Activated CD4-positive, alpha-beta T cell treated with anti-CD3 and anti-CD28 coated beads, Interleukin-2, amount 50 U/mL, for 48 hours (primary cell): ENCODE measurements around the gene ZBTB43.

ENCODE experiments used
- DNase-seq, 2 experiments: peaks; one replicate each; pipeline ENCODE4 v3.0.0-alpha.2; 2020

ZBTB43 gene

GRCh38 chr9:126860077-126860756 is 55.4 kb downstream of the ZBTB43 start, which contains the start of gene ZBTB34:
Gene ZBTB34, plus strand, starts transcription at chr9:126860639. Its CDS starts 18,761 bp downstream, at chr9:126879400.
- peak; percentile 72 to 75 for DNase-seq

- DNase-seq, result peak; percentile 19 to 32
These were observed 56.1 kb downstream of the ZBTB43 start for GRCh38 chr9:126860757-126861466.

- DNase-seq, result no peak
These were observed 56.9 kb downstream of the ZBTB43 start for GRCh38 chr9:126861707-126862103.

GRCh38 chr9:126862104-126862761 is 57.4 kb downstream of the ZBTB43 start:
- no peak for DNase-seq

GRCh38 chr9:126864771-126865170 is 59.9 kb downstream of the ZBTB43 start:
- no peak for DNase-seq

GRCh38 chr9:126869368-126869767 is 64.5 kb downstream of the ZBTB43 start:
- no peak for DNase-seq

GRCh38 chr9:126872516-126872915 is 67.7 kb downstream of the ZBTB43 start:
- no peak for DNase-seq

GRCh38 chr9:126874546-126875314 is 69.9 kb downstream of the ZBTB43 start:
- no peak for DNase-seq

- DNase-seq, result no peak
These were observed 71.1 kb downstream of the ZBTB43 start for GRCh38 chr9:126875756-126876510.

- DNase-seq, result no peak
These were observed 71.7 kb downstream of the ZBTB43 start for GRCh38 chr9:126876531-126876930.

- DNase-seq, result no peak
These were observed 72.6 kb downstream of the ZBTB43 start for GRCh38 chr9:126877418-126877817.

GRCh38 chr9:126879288-126879687 is 74.4 kb downstream of the ZBTB43 start:
- no peak for DNase-seq

GRCh38 chr9:126880226-126880946 is 75.5 kb downstream of the ZBTB43 start:
- no peak for DNase-seq

GRCh38 chr9:126880947-126881332 is 76.1 kb downstream of the ZBTB43 start:
- DNase-seq, result no peak

GRCh38 chr9:126882746-126883145 is 77.9 kb downstream of the ZBTB43 start:
- no peak for DNase-seq

GRCh38 chr9:126883636-126884035 is 78.8 kb downstream of the ZBTB43 start:
- no peak for DNase-seq

GRCh38 chr9:126885131-126885641 is 80.3 kb downstream of the ZBTB43 start:
- DNase-seq, result no peak

- DNase-seq, result no peak
These were observed 81.4 kb downstream of the ZBTB43 start for GRCh38 chr9:126886034-126886822.

- DNase-seq, result no peak
These were observed 82.1 kb downstream of the ZBTB43 start for GRCh38 chr9:126886897-126887296.
